ENCODE data around the gene COMMD7.
"Not testable (repeated sequence)": the region's sequence is repeated elsewhere in the genome, so short reads cannot be mapped to it uniquely, and the experiment has no call there.

The COMMD7 gene

GRCh38 chr20:32765230-32765875 lies 22.1 kb upstream of the COMMD7 start:
- DNase-seq (ENCODE audit: low read depth), result not testable (repeated sequence)

GRCh38 chr20:32764005-32764960 lies 21.0 kb upstream of the COMMD7 start:
- no peak for DNase-seq (ENCODE audit: low read depth)

GRCh38 chr20:32763202-32764004 lies 20.1 kb upstream of the COMMD7 start:
- no peak for DNase-seq (ENCODE audit: low read depth)

- no peak for DNase-seq (ENCODE audit: low read depth)
These were observed 19.5 kb upstream of the COMMD7 start for GRCh38 chr20:32762754-32763201.

- no peak for DNase-seq (ENCODE audit: low read depth)
These were observed 18.8 kb upstream of the COMMD7 start, which contains the start of gene DNMT3B for GRCh38 chr20:32761831-32762753. TSS of gene DNMT3B (plus strand) at chr20:32762385. CDS start at chr20:32780324, 17,939 bp downstream.

GRCh38 chr20:32761417-32761830 lies 18.2 kb upstream of the COMMD7 start:
- DNase-seq (ENCODE audit: low read depth), result no peak

- DNase-seq (ENCODE audit: low read depth), result no peak
These were observed 12.9 kb upstream of the COMMD7 start for GRCh38 chr20:32756156-32756555.

GRCh38 chr20:32753731-32754130 lies 10.5 kb upstream of the COMMD7 start:
- DNase-seq (ENCODE audit: low read depth), result no peak

GRCh38 chr20:32752458-32753250 lies 9.4 kb upstream of the COMMD7 start:
- no peak for DNase-seq (ENCODE audit: low read depth)

- no peak for DNase-seq (ENCODE audit: low read depth)
These were observed 8.6 kb upstream of the COMMD7 start for GRCh38 chr20:32751702-32752457.

GRCh38 chr20:32751293-32751692 lies 8.0 kb upstream of the COMMD7 start:
- no peak for DNase-seq (ENCODE audit: low read depth)

GRCh38 chr20:32749914-32750637 lies 6.8 kb upstream of the COMMD7 start:
- DNase-seq (ENCODE audit: low read depth), result no peak

- DNase-seq (ENCODE audit: low read depth), result no peak
These were observed 688 bp downstream of the COMMD7 start for GRCh38 chr20:32742322-32743236.

- DNase-seq (ENCODE audit: low read depth), result no peak
These were observed 2.1 kb downstream of the COMMD7 start for GRCh38 chr20:32741151-32741550.

- DNase-seq (ENCODE audit: low read depth), result peak; percentile 56
These were observed 5.7 kb downstream of the COMMD7 start for GRCh38 chr20:32737371-32738223.

GRCh38 chr20:32731882-32732266 lies 11.4 kb downstream of the COMMD7 start:
- DNase-seq (ENCODE audit: low read depth), result no peak

GRCh38 chr20:32729334-32729733 lies 13.9 kb downstream of the COMMD7 start:
- not testable (repeated sequence) for DNase-seq (ENCODE audit: low read depth)
